ENCODE measurements around the gene MYO3B.
A peak's percentile ranks its signal among the peaks of the same experiment; 100 is the strongest.

The MYO3B gene

GRCh38 chr2:170301626-170302025 lies 123.7 kb downstream of the MYO3B start:
- H3K27ac ChIP-seq: no peak overlapping the region
- no peak for TF ChIP-seq ZFX (IDR thresholded peaks at IDR 0.05)

- no peak overlapping the region for H3K27ac ChIP-seq
- TF ChIP-seq ZFX (IDR thresholded peaks at IDR 0.05): no peak
- TF ChIP-seq CTCF (conservative IDR thresholded peaks at IDR 0.05): no peak
Measured at GRCh38 chr2:170305711-170306110, 127.8 kb downstream of the MYO3B start.

GRCh38 chr2:170306293-170306873 lies 128.4 kb downstream of the MYO3B start:
- no peak for TF ChIP-seq ZFX (IDR thresholded peaks at IDR 0.05)
- no peak for TF ChIP-seq CTCF (conservative IDR thresholded peaks at IDR 0.05)
- H3K27ac ChIP-seq: no peak overlapping the region

- H3K27ac ChIP-seq: no peak overlapping the region; the same call in 1 of the 2 replicates
- TF ChIP-seq CTCF (conservative IDR thresholded peaks at IDR 0.05) (no peak), ZFX (IDR thresholded peaks at IDR 0.05) (no peak)
Measured at GRCh38 chr2:170307052-170307451, 129.1 kb downstream of the MYO3B start.

- peak overlapping the region; percentile 48; the same call in 1 of the 2 replicates for H3K27ac ChIP-seq
- TF ChIP-seq ZFX (IDR thresholded peaks at IDR 0.05): no peak
- TF ChIP-seq CTCF (conservative IDR thresholded peaks at IDR 0.05): no peak
Measured at GRCh38 chr2:170307555-170308351, 129.8 kb downstream of the MYO3B start.

GRCh38 chr2:170310876-170311502 lies 133.0 kb downstream of the MYO3B start:
- H3K27ac ChIP-seq: no peak overlapping the region

More at GRCh38 chr2:170310876-170311502, 133.0 kb downstream of the MYO3B start:
- no peak for TF ChIP-seq CTCF (conservative IDR thresholded peaks at IDR 0.05)
- TF ChIP-seq ZFX (IDR thresholded peaks at IDR 0.05): no peak
